Effector memory CD4-positive, alpha-beta T cell (primary cell): Measurements from ENCODE around the gene FANCF.

Experiments used
- DNase-seq, 3 donors: peaks; one replicate each; pipeline ENCODE4 v3.0.0-alpha.2; 2020
- H3K27ac ChIP-seq: 2 replicates; pipeline ENCODE4 v1.7.0; 2013; ENCODE audit warnings: mild to moderate bottlenecking, low read length, moderate library complexity; ENCODE audit not compliant: insufficient read depth, poor library complexity, severe bottlenecking
- H3K27me3 ChIP-seq: replicated peaks from 2 replicates; pipeline ENCODE4 v1.7.0; 2013; ENCODE audit warnings: mild to moderate bottlenecking, low read length; ENCODE audit not compliant: insufficient read depth, control insufficient read depth, poor library complexity, severe bottlenecking
- H3K36me3 ChIP-seq: 2 replicates; pipeline ENCODE4 v1.7.0; 2013; ENCODE audit warnings: mild to moderate bottlenecking, low read length, moderate library complexity; ENCODE audit not compliant: control insufficient read depth, insufficient read depth
- H3K4me1 ChIP-seq: 2 replicates; pipeline ENCODE4 v1.7.0; 2013; ENCODE audit warnings: low read length, mild to moderate bottlenecking; ENCODE audit not compliant: control insufficient read depth, insufficient read depth, poor library complexity, severe bottlenecking
- H3K4me3 ChIP-seq: 2 replicates; pipeline ENCODE4 v1.7.0; 2013; ENCODE audit warnings: low read length, low read depth, mild to moderate bottlenecking; ENCODE audit not compliant: insufficient read depth, poor library complexity, severe bottlenecking
- H3K9me3 ChIP-seq: 2 replicates; pipeline ENCODE4 v1.7.0; 2013; ENCODE audit warnings: mild to moderate bottlenecking, low read length, moderate library complexity; ENCODE audit not compliant: control insufficient read depth

FANCF gene

GRCh38 chr11:22626573-22627239 is 1.1 kb upstream of the FANCF start:
- no peaks in the 10 kb centered on the region for H3K27me3 ChIP-seq
- H3K4me3 ChIP-seq, result peak overlapping the region; percentile 98
- no peaks in the 10 kb centered on the region for H3K36me3 ChIP-seq
- H3K4me1 ChIP-seq, result peaks cover 6% of the 10 kb centered on the region
- no peaks in the 10 kb centered on the region for H3K9me3 ChIP-seq
- DNase-seq, result no peak
- H3K27ac ChIP-seq, result peak overlapping the region; percentile 88

- no peaks in the 10 kb centered on the region for H3K9me3 ChIP-seq
- peak overlapping the region; percentile 98 for H3K4me3 ChIP-seq
- H3K36me3 ChIP-seq, result no peaks in the 10 kb centered on the region
- no peaks in the 10 kb centered on the region for H3K27me3 ChIP-seq
- H3K4me1 ChIP-seq, result peaks cover 6% of the 10 kb centered on the region
- DNase-seq, result peak; percentile 31 to 50 (median 49)
- peak overlapping the region; percentile 88 for H3K27ac ChIP-seq
These were observed 728 bp downstream of the FANCF start for GRCh38 chr11:22624742-22625447.

GRCh38 chr11:22617868-22618267 is 7.8 kb downstream of the FANCF start:
- Histone ChIP-seq H3K27ac (no peak overlapping the region), H3K9me3 (no peaks in the 10 kb centered on the region), H3K36me3 (no peaks in the 10 kb centered on the region), H3K4me3 (no peak overlapping the region), H3K4me1 (no peaks in the 10 kb centered on the region), H3K27me3 (no peaks in the 10 kb centered on the region)
- no peak for DNase-seq

- Histone ChIP-seq H3K4me3 (no peak overlapping the region), H3K27me3 (no peaks in the 10 kb centered on the region), H3K27ac (no peak overlapping the region), H3K36me3 (no peaks in the 10 kb centered on the region), H3K4me1 (no peaks in the 10 kb centered on the region), H3K9me3 (no peaks in the 10 kb centered on the region)
- no peak for DNase-seq
These were observed 21.7 kb downstream of the FANCF start for GRCh38 chr11:22603933-22604332.

- no peak overlapping the region for H3K4me3 ChIP-seq
These were observed 23.1 kb downstream of the FANCF start for GRCh38 chr11:22602504-22602903.

GRCh38 chr11:22599458-22599857 is 26.2 kb downstream of the FANCF start:
- Histone ChIP-seq H3K27ac (no peak overlapping the region), H3K27me3 (no peaks in the 10 kb centered on the region), H3K36me3 (no peaks in the 10 kb centered on the region), H3K4me3 (no peak overlapping the region), H3K9me3 (no peaks in the 10 kb centered on the region), H3K4me1 (no peaks in the 10 kb centered on the region)
- no peak for DNase-seq

More at GRCh38 chr11:22602504-22602903, 23.1 kb downstream of the FANCF start:
- Histone ChIP-seq H3K36me3 (no peaks in the 10 kb centered on the region), H3K27ac (no peak overlapping the region), H3K9me3 (no peaks in the 10 kb centered on the region), H3K27me3 (no peaks in the 10 kb centered on the region), H3K4me1 (no peaks in the 10 kb centered on the region)
- DNase-seq, result no peak

GRCh38 chr11:22597062-22597461 is 28.6 kb downstream of the FANCF start:
- H3K9me3 ChIP-seq, result no peaks in the 10 kb centered on the region
- no peaks in the 10 kb centered on the region for H3K36me3 ChIP-seq
- no peak for DNase-seq
- no peak overlapping the region for H3K4me3 ChIP-seq
- no peaks in the 10 kb centered on the region for H3K4me1 ChIP-seq
- peaks cover 4% of the 10 kb centered on the region for H3K27me3 ChIP-seq
- no peak overlapping the region for H3K27ac ChIP-seq

- Histone ChIP-seq H3K4me1 (no peaks in the 10 kb centered on the region), H3K9me3 (no peaks in the 10 kb centered on the region), H3K4me3 (no peak overlapping the region), H3K27me3 (no peaks in the 10 kb centered on the region), H3K27ac (no peak overlapping the region), H3K36me3 (no peaks in the 10 kb centered on the region)
- DNase-seq, result no peak
These were observed 40.6 kb downstream of the FANCF start for GRCh38 chr11:22584976-22585375.

- no peak for DNase-seq
- Histone ChIP-seq H3K9me3 (no peaks in the 10 kb centered on the region), H3K4me3 (no peak overlapping the region), H3K27me3 (no peaks in the 10 kb centered on the region), H3K27ac (no peak overlapping the region), H3K4me1 (no peaks in the 10 kb centered on the region), H3K36me3 (no peaks in the 10 kb centered on the region)
These were observed 41.6 kb downstream of the FANCF start for GRCh38 chr11:22583963-22584492.

GRCh38 chr11:22582151-22582410 is 43.5 kb downstream of the FANCF start:
- DNase-seq, result no peak

More at GRCh38 chr11:22582151-22582410, 43.5 kb downstream of the FANCF start:
- Histone ChIP-seq H3K9me3 (no peaks in the 10 kb centered on the region), H3K4me3 (no peak overlapping the region), H3K27ac (no peak overlapping the region), H3K4me1 (no peaks in the 10 kb centered on the region), H3K36me3 (no peaks in the 10 kb centered on the region), H3K27me3 (no peaks in the 10 kb centered on the region)
